GM12875 (cell line): ENCODE data around the gene ARPC2.
A peak's percentile ranks its signal among the peaks of the same experiment; 100 is the strongest.

Source experiments
- H3K4me3 ChIP-seq: one replicate; pipeline ENCODE4 v1.5.1; 2011; ENCODE audit warnings: low read depth, low read length, control low read depth
- CTCF ChIP-seq: IDR thresholded peaks from 2 replicates; pipeline ENCODE4 v1.5.1; 2011; ENCODE audit warnings: low read depth, mild to moderate bottlenecking, control low read depth, inconsistent platforms, low read length, moderate library complexity, borderline replicate concordance; ENCODE audit not compliant: insufficient read depth

The ARPC2 gene

GRCh38 chr2:218193701-218194100 is 23.3 kb upstream of the ARPC2 start:
- no peak for TF ChIP-seq CTCF
- H3K4me3 ChIP-seq: no peak overlapping the region

- TF ChIP-seq CTCF: no peak
- H3K4me3 ChIP-seq: no peak overlapping the region
These were observed 22.1 kb upstream of the ARPC2 start for GRCh38 chr2:218194880-218195279.

- H3K4me3 ChIP-seq: no peak overlapping the region
- no peak for TF ChIP-seq CTCF
These were observed 20.0 kb upstream of the ARPC2 start for GRCh38 chr2:218196974-218197373.

- no peak for TF ChIP-seq CTCF
These were observed 14.7 kb upstream of the ARPC2 start for GRCh38 chr2:218202266-218202665.

GRCh38 chr2:218209078-218209477 is 7.9 kb upstream of the ARPC2 start:
- no peak overlapping the region for H3K4me3 ChIP-seq
- no peak for TF ChIP-seq CTCF

More at GRCh38 chr2:218202266-218202665, 14.7 kb upstream of the ARPC2 start:
- no peak overlapping the region for H3K4me3 ChIP-seq

- H3K4me3 ChIP-seq: no peak overlapping the region
- no peak for TF ChIP-seq CTCF
These were observed 2.9 kb upstream of the ARPC2 start for GRCh38 chr2:218214116-218214515.

- peak overlapping the region; percentile 70 for H3K4me3 ChIP-seq
- no peak for TF ChIP-seq CTCF
These were observed 684 bp upstream of the ARPC2 start for GRCh38 chr2:218216336-218216673.
